CD4-positive, alpha-beta T cell (primary cell): ENCODE results near the gene MYO3B. TPM values are rescaled to one million over a fixed set of nuclear protein-coding genes. Genes with fewer than 3 reads are reported as not detected.

Experiments used
- ATAC-seq: fragments of 200-7000 bp; cut with Tn5 transposase; one replicate; pipeline ENCODE4 v1.10.0; 2022; ENCODE audit warnings: mild to moderate bottlenecking; ENCODE audit not compliant: poor library complexity
- CTCF ChIA-PET: fragments of 350-600 bp; sonication (Branson Sonifier 250); formaldehyde crosslinking; loops from one replicate; lab custom pipeline; 2021; ENCODE audit warnings: antibody characterized with exemption, inconsistent platforms; lab: Charles Lee
- POLR2A ChIA-PET: fragments of 350-600 bp; sonication (Branson Sonifier 250); formaldehyde crosslinking; loops from one replicate; lab custom pipeline; 2021; ENCODE audit warnings: antibody characterized with exemption, inconsistent platforms; lab: Charles Lee
- DNase-seq, 14 experiments: peaks; one replicate each; pipeline ENCODE4 v3.0.0-alpha.2; 2013 to 2020; ENCODE audit warnings: mixed read lengths in 2 of 14
- H3K27ac ChIP-seq, 2 donors: one replicate each; pipeline versions ENCODE4 v1.5.1 to v1.7.0; 2013; ENCODE audit warnings: low read length in 2 of 2, low read depth in 1 of 2, mild to moderate bottlenecking in 1 of 2
- H3K27me3 ChIP-seq, 2 experiments: 1 replicate in 1 of 2; 2 replicates in 1 of 2; pipeline versions ENCODE4 v1.6.1 to v1.7.0; 2013; ENCODE audit warnings: low read length in 2 of 2, control low read depth in 1 of 2, mild to moderate bottlenecking in 1 of 2, moderate library complexity in 1 of 2; ENCODE audit not compliant: insufficient read depth in 2 of 2, control insufficient read depth in 1 of 2
- H3K36me3 ChIP-seq: one replicate; pipeline ENCODE4 v1.6.1; 2013; ENCODE audit warnings: low read length, control low read depth; ENCODE audit not compliant: insufficient read depth
- H3K4me1 ChIP-seq: one replicate; pipeline ENCODE4 v1.6.1; 2013; ENCODE audit warnings: low read length, control low read depth; ENCODE audit not compliant: insufficient read depth
- H3K4me3 ChIP-seq: one replicate; pipeline ENCODE4 v1.5.1; 2013; ENCODE audit warnings: mild to moderate bottlenecking, low read length, moderate library complexity
- H3K9me3 ChIP-seq, 2 experiments: 1 replicate in 1 of 2; 2 replicates in 1 of 2; pipeline versions ENCODE4 v1.6.1 to v1.7.0; 2013; ENCODE audit warnings: low read length in 2 of 2, mild to moderate bottlenecking in 2 of 2, control low read depth in 1 of 2, moderate library complexity in 1 of 2; ENCODE audit not compliant: control insufficient read depth in 1 of 2, insufficient read depth in 1 of 2
- H3K27ac Mint-ChIP-seq: one replicate; pipeline ENCODE4 v1.8.0; 2020; ENCODE audit warnings: mixed read lengths
- H3K27me3 Mint-ChIP-seq: one replicate; pipeline ENCODE4 v1.8.0; 2021; ENCODE audit warnings: mixed read lengths
- H3K36me3 Mint-ChIP-seq: one replicate; pipeline ENCODE4 v1.8.0; 2021; ENCODE audit warnings: low read depth, mixed read lengths
- H3K4me1 Mint-ChIP-seq: one replicate; pipeline ENCODE4 v1.8.0; 2021; ENCODE audit warnings: low read depth, mixed read lengths
- H3K4me3 Mint-ChIP-seq: one replicate; pipeline ENCODE4 v1.8.0; 2020; ENCODE audit warnings: mild to moderate bottlenecking, mixed read lengths
- H3K9me3 Mint-ChIP-seq: one replicate; pipeline ENCODE4 v1.8.0; 2020; ENCODE audit warnings: mixed read lengths
- intact Hi-C, 2 experiments: fragments of 100-400 bp; cut with DNase I in 1 of 2; cut with micrococcal nuclease in 1 of 2; formaldehyde crosslinking; loops; one replicate each; pipeline versions ENCODE4 v1.15.1 to v1.9.0; 2023 to 2025; cut with DNase I, micrococcal nuclease
- total RNA-seq, 174 experiments: library from RNA in 2 of 174; stranded (reverse) in 2 of 174; gene quantifications; one replicate each; pipeline ENCODE4 v1.2.3 and lab custom pipeline; 2021 to 2026
- TF ChIP-seq, protein P1 (sequence below): fragments of 200-600 bp; IDR thresholded peaks from one replicate; pipeline ENCODE4 v1.8.0; 2022; ENCODE audit warnings: antibody characterized with exemption, mild to moderate bottlenecking

MYO3B gene
- total RNA-seq, 2 experiments from 2014 or later: not detected

DNA sequence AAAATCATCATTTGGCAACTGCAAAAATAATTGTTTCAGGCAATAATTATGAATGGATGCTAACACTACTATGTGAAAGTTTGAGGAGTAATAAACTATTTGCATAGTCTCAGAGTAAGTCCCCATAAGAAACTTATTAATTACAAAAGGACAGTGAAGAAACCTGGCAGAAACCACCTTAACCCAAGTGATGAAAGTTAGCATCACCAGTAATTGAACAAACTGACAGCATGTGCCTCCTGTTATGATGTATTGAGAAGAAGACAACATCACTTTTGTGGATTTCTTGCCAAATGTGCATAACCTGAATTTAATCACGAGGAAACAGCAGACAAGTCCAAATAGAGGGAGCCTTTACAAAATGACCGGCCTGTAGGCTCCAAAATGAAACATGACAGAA, 353.9 kb downstream of the MYO3B start:
- DNase-seq (no peak), ATAC-seq (no peak)
- Mint-ChIP-seq H3K9me3 (no peaks in the 10 kb centered on the region), H3K4me1 (no peaks in the 10 kb centered on the region), H3K4me3 (no peak overlapping the region), H3K27me3 (peaks cover 24% of the 10 kb centered on the region), H3K27ac (no peak overlapping the region), H3K36me3 (no peaks in the 10 kb centered on the region)
- Histone ChIP-seq H3K9me3 (no peaks in the 10 kb centered on the region), H3K4me1 (no peaks in the 10 kb centered on the region), H3K4me3 (no peak overlapping the region), H3K27me3 (peaks cover 0 to 5% of the 10 kb centered on the region in 2 experiments), H3K36me3 (no peaks in the 10 kb centered on the region), H3K27ac (no peak overlapping the region)
- ChIA-PET CTCF (no interaction called here), POLR2A (no interaction called here)
- intact Hi-C loops: no loop called here
- TF ChIP-seq, protein P1, sequence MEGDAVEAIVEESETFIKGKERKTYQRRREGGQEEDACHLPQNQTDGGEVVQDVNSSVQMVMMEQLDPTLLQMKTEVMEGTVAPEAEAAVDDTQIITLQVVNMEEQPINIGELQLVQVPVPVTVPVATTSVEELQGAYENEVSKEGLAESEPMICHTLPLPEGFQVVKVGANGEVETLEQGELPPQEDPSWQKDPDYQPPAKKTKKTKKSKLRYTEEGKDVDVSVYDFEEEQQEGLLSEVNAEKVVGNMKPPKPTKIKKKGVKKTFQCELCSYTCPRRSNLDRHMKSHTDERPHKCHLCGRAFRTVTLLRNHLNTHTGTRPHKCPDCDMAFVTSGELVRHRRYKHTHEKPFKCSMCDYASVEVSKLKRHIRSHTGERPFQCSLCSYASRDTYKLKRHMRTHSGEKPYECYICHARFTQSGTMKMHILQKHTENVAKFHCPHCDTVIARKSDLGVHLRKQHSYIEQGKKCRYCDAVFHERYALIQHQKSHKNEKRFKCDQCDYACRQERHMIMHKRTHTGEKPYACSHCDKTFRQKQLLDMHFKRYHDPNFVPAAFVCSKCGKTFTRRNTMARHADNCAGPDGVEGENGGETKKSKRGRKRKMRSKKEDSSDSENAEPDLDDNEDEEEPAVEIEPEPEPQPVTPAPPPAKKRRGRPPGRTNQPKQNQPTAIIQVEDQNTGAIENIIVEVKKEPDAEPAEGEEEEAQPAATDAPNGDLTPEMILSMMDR: no peak

GRCh38 chr2:170533156-170533555, 355.2 kb downstream of the MYO3B start:
- intact Hi-C loops: no loop called here
- Histone ChIP-seq H3K36me3 (no peaks in the 10 kb centered on the region), H3K4me3 (no peak overlapping the region), H3K27me3 (peaks cover 0 to 5% of the 10 kb centered on the region in 2 experiments), H3K9me3 (no peaks in the 10 kb centered on the region), H3K27ac (no peak overlapping the region), H3K4me1 (no peaks in the 10 kb centered on the region)
- no peak for DNase-seq
- ChIA-PET POLR2A (no interaction called here), CTCF (no interaction called here)
- Mint-ChIP-seq H3K4me1 (no peaks in the 10 kb centered on the region), H3K4me3 (no peak overlapping the region), H3K9me3 (no peaks in the 10 kb centered on the region), H3K27ac (no peak overlapping the region), H3K36me3 (no peaks in the 10 kb centered on the region), H3K27me3 (peaks cover 24% of the 10 kb centered on the region)
- ATAC-seq: no peak
- TF ChIP-seq, protein P1: no peak

DNA sequence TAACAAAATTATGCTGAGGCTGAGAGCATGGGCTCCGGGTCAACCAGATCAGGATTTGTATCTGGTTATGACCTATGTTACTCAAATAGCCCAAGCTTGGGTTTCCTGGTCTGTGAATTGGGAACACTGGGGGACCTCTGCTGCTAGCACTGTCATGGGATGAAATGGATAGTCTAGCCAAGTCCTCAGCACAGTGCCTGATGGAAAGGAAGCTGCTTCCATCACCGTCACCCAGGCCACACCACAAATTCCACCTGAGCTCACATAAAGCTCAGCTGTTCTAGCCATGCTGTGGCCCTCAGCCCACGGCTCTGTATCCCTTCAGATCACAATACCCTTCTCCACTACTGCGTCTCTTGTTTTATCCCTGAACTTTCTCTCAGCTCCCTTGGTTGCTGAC, 357.6 kb downstream of the MYO3B start:
- ChIA-PET CTCF (no interaction called here), POLR2A (no interaction called here)
- H3K27ac Mint-ChIP-seq: no peak overlapping the region
- peaks cover 11% of the 10 kb centered on the region for H3K27me3 Mint-ChIP-seq
- no peaks in the 10 kb centered on the region for H3K4me1 Mint-ChIP-seq
- DNase-seq (no peak), ATAC-seq (no peak)
- H3K4me3 ChIP-seq: no peak overlapping the region
- H3K4me3 Mint-ChIP-seq: no peak overlapping the region
- H3K36me3 ChIP-seq: no peaks in the 10 kb centered on the region
- intact Hi-C loops: no loop called here
- no peak overlapping the region for H3K27ac ChIP-seq
- no peaks in the 10 kb centered on the region for H3K36me3 Mint-ChIP-seq
- H3K9me3 Mint-ChIP-seq: no peaks in the 10 kb centered on the region
- no peaks in the 10 kb centered on the region for H3K9me3 ChIP-seq
- TF ChIP-seq, protein P1: no peak
- H3K27me3 ChIP-seq: peaks cover 0 to 1% of the 10 kb centered on the region in 2 experiments
- no peaks in the 10 kb centered on the region for H3K4me1 ChIP-seq
